Loucy (cell line): Measurements from ENCODE around the gene ABHD12.

Source experiments
- EZH2phosphoT487 ChIP-seq: fragments of 200-600 bp; IDR thresholded peaks from 2 replicates; pipeline ENCODE4 v1.6.1; 2018; ENCODE audit warnings: antibody characterized with exemption, mild to moderate bottlenecking, moderate library complexity, borderline replicate concordance
- TF ChIP-seq, protein P1 (sequence below): fragments of 200-600 bp; sonication (generic); conservative IDR thresholded peaks from 2 replicates; pipeline ENCODE4 v1.5.1; 2014; ENCODE audit warnings: mild to moderate bottlenecking, antibody characterized with exemption, low read length

DNA sequence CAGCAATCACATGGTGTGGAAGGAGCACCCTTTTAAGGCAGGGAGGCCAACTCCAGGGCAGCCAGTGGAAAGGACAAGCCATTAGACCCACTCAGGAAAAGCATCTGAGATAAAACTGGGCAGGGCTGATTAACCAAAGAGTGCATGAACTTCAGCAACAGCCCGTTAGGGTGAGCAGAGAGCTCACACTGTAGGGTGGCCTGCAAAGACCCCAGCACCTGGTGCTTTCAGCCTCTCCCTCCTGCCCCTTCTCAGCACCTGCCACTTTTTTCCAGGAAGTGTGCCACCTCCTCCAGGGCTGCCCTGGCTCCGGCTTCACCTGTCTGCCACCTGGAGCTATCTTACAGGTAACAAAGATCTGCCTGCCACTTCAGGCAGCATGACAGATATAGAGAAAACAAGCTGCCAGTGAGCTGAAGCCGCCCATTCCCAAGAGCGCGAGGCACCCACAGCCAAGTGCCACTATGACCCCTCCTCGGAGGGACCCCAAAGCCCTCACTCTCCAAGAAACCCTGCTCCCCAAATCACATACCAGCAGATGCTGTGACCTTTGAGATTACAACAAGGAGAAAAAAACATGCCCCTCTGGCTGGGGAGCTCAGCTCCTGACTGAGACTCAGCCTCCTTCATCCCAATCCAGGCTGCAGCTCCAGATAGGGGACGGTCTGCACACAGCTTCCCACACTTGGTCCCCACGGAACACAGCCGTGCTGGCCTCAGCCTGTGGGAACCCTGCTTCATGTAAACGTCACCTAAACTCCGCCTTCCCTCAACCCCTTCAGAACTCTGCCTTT lies 71.2 kb downstream of the ABHD12 start:
- no peak for TF ChIP-seq EZH2phosphoT487
- TF ChIP-seq, protein P1, sequence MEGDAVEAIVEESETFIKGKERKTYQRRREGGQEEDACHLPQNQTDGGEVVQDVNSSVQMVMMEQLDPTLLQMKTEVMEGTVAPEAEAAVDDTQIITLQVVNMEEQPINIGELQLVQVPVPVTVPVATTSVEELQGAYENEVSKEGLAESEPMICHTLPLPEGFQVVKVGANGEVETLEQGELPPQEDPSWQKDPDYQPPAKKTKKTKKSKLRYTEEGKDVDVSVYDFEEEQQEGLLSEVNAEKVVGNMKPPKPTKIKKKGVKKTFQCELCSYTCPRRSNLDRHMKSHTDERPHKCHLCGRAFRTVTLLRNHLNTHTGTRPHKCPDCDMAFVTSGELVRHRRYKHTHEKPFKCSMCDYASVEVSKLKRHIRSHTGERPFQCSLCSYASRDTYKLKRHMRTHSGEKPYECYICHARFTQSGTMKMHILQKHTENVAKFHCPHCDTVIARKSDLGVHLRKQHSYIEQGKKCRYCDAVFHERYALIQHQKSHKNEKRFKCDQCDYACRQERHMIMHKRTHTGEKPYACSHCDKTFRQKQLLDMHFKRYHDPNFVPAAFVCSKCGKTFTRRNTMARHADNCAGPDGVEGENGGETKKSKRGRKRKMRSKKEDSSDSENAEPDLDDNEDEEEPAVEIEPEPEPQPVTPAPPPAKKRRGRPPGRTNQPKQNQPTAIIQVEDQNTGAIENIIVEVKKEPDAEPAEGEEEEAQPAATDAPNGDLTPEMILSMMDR: no peak
